Erythroblast (primary cell): Measurements from ENCODE around the gene KDM2A.

Experiments
- GATA1 ChIP-seq: IDR thresholded peaks from 2 replicates; pipeline ENCODE4 v1.6.1; 2011; ENCODE audit warnings: low read depth, mild to moderate bottlenecking, control low read depth, low read length, moderate library complexity
- POLR2A ChIP-seq: IDR thresholded peaks from 2 replicates; pipeline ENCODE4 v1.6.1; 2011; ENCODE audit warnings: mild to moderate bottlenecking, low read length

DNA sequence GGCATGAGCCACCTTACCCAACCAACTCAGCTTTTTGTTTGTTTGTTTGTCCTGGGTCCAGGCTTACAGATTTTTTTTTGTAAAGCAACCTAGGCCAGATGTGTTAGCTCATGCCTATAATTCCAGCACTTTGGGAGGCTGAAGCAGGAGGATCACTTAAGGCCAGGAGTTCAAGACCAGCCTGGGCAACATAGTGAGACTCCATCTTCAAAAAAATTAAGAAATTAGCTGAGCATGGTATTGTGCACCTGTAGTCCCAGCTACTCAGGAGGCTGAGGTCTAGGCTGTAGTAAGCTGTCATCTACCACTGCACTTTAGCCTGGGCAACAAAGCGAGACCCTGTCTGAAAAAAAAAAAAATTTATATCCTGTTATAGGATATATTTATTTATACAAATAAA, 118.5 kb downstream of the KDM2A start:
- TF ChIP-seq POLR2A (no peak), GATA1 (no peak)
